ENCODE results near the gene ERFL.

Gene ERFL

DNA sequence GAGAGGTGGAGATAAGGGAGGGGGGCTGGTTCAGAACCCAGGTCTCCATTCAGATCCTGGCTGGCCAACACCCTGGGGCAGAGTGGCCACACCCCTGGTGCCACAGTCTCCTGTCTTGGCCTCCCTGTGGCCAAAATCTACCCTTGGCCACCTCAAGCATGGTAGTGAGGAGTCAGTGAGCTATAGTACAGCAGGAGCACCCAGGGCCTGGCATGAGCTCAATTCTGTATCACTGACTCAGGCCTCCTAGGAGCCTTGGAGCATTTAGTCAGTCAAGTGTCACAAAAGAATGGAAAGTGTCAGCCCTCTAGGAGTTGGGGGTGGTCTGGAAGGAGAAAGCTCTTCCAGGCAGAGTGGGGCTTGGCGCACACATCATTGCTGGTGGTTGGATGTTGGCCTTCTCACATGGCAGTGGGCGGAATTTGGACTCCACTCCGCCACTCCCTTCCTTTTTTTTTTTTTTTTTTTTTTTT is 57.8 kb downstream of the ERFL start:
- TF ChIP-seq, protein P1, sequence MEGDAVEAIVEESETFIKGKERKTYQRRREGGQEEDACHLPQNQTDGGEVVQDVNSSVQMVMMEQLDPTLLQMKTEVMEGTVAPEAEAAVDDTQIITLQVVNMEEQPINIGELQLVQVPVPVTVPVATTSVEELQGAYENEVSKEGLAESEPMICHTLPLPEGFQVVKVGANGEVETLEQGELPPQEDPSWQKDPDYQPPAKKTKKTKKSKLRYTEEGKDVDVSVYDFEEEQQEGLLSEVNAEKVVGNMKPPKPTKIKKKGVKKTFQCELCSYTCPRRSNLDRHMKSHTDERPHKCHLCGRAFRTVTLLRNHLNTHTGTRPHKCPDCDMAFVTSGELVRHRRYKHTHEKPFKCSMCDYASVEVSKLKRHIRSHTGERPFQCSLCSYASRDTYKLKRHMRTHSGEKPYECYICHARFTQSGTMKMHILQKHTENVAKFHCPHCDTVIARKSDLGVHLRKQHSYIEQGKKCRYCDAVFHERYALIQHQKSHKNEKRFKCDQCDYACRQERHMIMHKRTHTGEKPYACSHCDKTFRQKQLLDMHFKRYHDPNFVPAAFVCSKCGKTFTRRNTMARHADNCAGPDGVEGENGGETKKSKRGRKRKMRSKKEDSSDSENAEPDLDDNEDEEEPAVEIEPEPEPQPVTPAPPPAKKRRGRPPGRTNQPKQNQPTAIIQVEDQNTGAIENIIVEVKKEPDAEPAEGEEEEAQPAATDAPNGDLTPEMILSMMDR (conservative IDR thresholded peaks at IDR 0.05; ENCODE audit: low read depth, low read length): no peak
- peak; percentile 30 for DNase-seq (ENCODE audit: low read depth)

GRCh38 chr19:41869374-41869955 is 58.8 kb downstream of the ERFL start:
- no peak for DNase-seq (ENCODE audit: low read depth)
- TF ChIP-seq, protein P1 (conservative IDR thresholded peaks at IDR 0.05; ENCODE audit: low read depth, low read length): no peak

More for the DNA sequence above, 57.8 kb downstream of the ERFL start:
- no peak overlapping the region for H3K4me3 ChIP-seq (ENCODE audit: low read depth, low read length)

GRCh38 chr19:41868989-41869300 is 59.3 kb downstream of the ERFL start:
- no peak overlapping the region for H3K4me3 ChIP-seq (ENCODE audit: low read depth, low read length)
- TF ChIP-seq, protein P1 (conservative IDR thresholded peaks at IDR 0.05; ENCODE audit: low read depth, low read length): no peak
- no peak for DNase-seq (ENCODE audit: low read depth)

More at GRCh38 chr19:41869374-41869955, 58.8 kb downstream of the ERFL start:
- no peak overlapping the region for H3K4me3 ChIP-seq (ENCODE audit: low read depth, low read length)

DNA sequence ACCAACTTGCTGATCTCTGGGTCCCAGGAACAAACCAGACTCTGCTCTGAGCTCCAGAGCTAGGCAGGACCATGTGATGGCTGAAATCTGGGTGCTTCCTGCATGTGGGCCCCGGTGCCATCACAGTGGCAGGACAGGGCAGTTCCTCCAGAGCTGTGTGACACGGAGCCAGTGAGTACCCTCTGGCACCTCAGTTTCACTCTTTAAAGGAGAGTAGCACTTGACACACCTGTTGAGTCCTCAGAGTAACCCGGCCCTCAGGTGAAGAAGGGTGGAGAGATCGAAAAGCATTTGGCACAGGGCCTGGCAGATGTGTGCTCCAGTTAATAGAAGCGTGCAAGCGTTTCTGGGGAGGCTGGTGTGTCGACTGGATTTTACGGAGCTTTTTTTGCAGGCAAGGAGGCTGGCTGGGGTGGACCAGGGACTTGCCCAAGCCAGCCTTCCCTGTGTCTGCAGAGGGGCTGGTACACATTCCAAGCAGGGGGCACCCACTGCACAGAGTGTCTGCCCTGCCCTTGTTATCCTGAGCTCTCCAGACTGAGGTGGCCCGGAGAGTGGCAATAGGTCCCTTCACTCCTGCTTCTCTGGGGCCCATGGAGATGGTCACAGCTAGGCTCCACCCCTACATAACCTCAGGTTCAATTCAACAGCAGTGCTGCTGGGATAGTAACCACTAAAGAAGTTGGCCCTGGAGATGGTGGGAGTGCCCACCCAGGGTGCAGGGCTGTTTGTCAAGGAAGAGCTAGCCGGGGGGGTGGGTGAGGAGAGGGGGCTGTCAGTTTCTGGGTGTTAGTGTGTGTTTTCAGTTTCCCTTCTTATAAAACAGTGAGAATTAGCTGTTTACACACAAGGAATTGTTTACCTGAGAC is 59.9 kb downstream of the ERFL start:
- H3K4me3 ChIP-seq (ENCODE audit: low read depth, low read length): no peak overlapping the region
- TF ChIP-seq, protein P1 (conservative IDR thresholded peaks at IDR 0.05; ENCODE audit: low read depth, low read length): no peak
- DNase-seq (ENCODE audit: low read depth): no peak

DNA sequence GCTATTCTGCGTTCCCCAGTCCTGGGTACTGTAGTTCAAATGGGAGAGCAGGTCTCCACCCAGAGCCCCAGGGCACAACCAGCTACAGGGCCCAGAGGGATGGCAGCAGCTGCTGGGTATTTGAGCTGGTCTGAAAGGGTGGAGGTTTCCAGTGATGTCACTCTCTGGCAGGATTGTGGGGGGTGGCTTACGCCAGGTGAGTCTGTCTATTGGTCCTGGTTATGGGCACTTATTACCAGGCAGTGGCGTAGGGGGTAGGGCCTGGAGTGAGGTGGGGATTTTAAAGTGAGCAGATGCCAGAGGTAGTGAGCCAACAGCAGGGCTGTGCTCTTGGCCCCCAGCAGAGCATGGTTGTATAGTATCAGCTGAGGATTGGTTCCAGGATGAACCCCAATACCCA is 62.0 kb downstream of the ERFL start:
- DNase-seq (ENCODE audit: low read depth): no peak
- H3K4me3 ChIP-seq (ENCODE audit: low read depth, low read length): no peak overlapping the region
- TF ChIP-seq, protein P1 (conservative IDR thresholded peaks at IDR 0.05; ENCODE audit: low read depth, low read length): no peak

GRCh38 chr19:41864374-41864773 is 63.9 kb downstream of the ERFL start:
- H3K4me3 ChIP-seq (ENCODE audit: low read depth, low read length): no peak overlapping the region
- DNase-seq (ENCODE audit: low read depth): no peak
- TF ChIP-seq, protein P1 (conservative IDR thresholded peaks at IDR 0.05; ENCODE audit: low read depth, low read length): no peak

Measured in choroid plexus epithelial cell (primary cell).